GM12873 (cell line): ENCODE measurements around the gene AATK.

Experiments used
- TF ChIP-seq, protein P1 (sequence below): IDR thresholded peaks from 2 replicates; pipeline ENCODE4 v1.5.1; 2012; ENCODE audit warnings: low read depth, mild to moderate bottlenecking, moderate library complexity, low read length, control low read depth; ENCODE audit not compliant: insufficient read depth; ENCODE audit errors: missing control alignments

AATK gene

DNA sequence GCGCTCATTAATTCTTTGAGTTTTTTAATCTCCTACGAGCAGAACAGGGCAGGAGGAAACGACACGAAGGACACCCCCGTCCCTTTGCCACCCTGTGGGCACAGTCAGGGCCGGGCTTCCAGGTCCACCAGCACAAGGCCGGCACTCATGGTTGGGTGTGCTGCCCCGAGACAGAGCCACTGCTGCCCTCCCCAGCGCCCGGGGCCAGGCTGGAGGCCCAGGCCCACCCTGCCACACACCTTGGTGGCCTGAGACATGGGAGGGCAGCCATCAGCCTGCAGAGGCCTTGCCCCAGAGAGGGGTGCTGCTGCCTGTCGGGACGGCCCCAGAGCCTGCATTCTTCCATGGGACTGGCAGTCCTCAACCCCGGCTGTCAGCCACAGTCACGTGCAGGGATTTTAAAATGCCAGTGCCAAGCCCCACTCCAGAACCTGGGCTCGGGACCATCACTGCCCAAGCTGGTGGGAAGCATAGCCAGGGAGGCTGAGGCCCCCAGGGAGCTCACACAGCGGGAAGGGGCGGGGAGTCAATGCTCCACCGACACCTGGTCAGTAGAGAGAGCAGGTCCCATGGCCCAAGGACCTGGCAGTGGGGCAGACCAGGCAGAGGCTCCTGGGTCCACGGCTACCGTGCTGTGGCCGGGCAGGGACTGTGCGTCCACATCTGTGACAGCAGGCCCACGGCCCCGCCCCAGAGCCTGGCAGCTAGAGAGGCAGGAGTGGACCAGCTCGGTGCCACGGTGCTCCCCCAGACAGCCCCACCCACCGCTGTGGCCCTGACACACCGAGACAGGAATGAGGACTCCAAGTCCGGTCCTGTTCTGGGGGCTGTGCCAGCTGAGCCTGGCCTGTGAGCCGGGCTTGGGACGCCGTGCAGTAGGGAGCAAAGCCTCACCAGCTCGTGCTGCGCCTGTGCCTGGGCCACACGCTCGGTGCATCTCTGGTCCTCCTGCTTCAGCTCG, 29.2 kb upstream of the AATK start:
- TF ChIP-seq, protein P1, sequence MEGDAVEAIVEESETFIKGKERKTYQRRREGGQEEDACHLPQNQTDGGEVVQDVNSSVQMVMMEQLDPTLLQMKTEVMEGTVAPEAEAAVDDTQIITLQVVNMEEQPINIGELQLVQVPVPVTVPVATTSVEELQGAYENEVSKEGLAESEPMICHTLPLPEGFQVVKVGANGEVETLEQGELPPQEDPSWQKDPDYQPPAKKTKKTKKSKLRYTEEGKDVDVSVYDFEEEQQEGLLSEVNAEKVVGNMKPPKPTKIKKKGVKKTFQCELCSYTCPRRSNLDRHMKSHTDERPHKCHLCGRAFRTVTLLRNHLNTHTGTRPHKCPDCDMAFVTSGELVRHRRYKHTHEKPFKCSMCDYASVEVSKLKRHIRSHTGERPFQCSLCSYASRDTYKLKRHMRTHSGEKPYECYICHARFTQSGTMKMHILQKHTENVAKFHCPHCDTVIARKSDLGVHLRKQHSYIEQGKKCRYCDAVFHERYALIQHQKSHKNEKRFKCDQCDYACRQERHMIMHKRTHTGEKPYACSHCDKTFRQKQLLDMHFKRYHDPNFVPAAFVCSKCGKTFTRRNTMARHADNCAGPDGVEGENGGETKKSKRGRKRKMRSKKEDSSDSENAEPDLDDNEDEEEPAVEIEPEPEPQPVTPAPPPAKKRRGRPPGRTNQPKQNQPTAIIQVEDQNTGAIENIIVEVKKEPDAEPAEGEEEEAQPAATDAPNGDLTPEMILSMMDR: no peak

- TF ChIP-seq, protein P1: no peak
These were observed 28.3 kb upstream of the AATK start for GRCh38 chr17:81194225-81194760.

- TF ChIP-seq, protein P1: no peak
These were observed 27.6 kb upstream of the AATK start for GRCh38 chr17:81193470-81194224.

GRCh38 chr17:81193051-81193410, 27.0 kb upstream of the AATK start:
- TF ChIP-seq, protein P1: no peak

- TF ChIP-seq, protein P1: no peak
These were observed 26.5 kb upstream of the AATK start for GRCh38 chr17:81192386-81193050.

DNA sequence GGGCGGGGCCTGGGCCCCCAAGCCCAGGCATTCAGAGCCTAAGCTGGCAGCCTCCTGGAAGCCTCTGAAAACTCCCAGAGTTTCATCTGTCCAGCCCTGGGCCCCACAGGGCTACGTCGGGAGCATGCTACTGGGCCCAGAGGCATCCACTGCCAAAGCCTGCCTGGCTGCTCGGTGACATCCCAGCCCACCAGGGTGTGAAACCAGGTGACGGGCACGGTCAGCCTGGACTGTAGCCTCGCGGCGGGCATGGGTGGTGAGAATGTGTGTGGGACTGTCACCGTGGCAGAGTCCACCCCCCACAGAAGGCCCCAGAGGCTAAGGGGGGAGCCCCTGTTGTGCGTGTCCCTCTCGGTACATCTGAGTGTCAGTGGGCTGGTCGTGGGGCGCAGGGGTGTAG, 25.6 kb upstream of the AATK start:
- TF ChIP-seq, protein P1: no peak
